ENCODE data around the gene PRKACG. TPM values are rescaled to one million over a fixed set of nuclear protein-coding genes. Genes with fewer than 3 reads are reported as not detected.

The PRKACG gene
- total and polyA plus RNA-seq, 7 experiments from 2014 or later, result not detected

DNA sequence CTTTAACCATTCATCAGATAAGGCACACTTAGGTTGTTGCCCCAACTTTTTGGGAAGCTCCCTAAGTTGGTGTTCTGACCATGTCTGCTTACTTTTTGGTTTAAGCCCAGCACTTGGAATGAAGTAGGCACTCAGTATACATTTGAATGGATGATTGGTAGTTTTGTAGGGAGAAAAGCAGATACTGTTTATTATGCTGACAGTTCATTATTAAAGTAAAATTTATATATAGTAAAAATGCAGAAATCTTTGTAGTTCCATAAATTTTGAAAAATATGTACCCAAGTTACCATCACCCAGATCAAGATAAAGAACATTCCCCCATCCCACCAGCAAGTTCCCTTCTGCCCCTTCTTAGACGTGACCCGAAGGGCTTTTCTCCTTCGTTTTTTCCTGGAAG, 35.4 kb downstream of the PRKACG start:
- Histone ChIP-seq H3K9me3 (ENCODE audit: control insufficient read depth in 2 of 3, low read length in 3 of 3) (no peaks in the 10 kb centered on the region), H3K4me3 (ENCODE audit: low read length) (no peak overlapping the region), H3K27me3 (ENCODE audit: control insufficient read depth in 2 of 2, insufficient read depth in 2 of 2, low read length in 2 of 2) (no peaks in the 10 kb centered on the region), H3K27ac (ENCODE audit: low read depth, low read length) (no peak overlapping the region), H3K36me3 (ENCODE audit: control insufficient read depth in 2 of 3, insufficient read depth in 3 of 3, low read length in 3 of 3) (no peaks in the 10 kb centered on the region), H3K4me1 (ENCODE audit: control insufficient read depth in 2 of 2, insufficient read depth in 2 of 2, low read length in 2 of 2) (peaks cover 0 to 4% of the 10 kb centered on the region in 2 donors)
- DNase-seq (no peak), ATAC-seq (no peak)
- H3K27me3 Mint-ChIP-seq, result no peaks in the 10 kb centered on the region
- CTCF ChIA-PET, result interaction anchor here (1.3 kb wide), 1 partner anchor 173 kb away, joined by 3 read pairs; no protein-coding TSS in a partner anchor
- H3K9me3 Mint-ChIP-seq, result peaks cover 0 to 7% (median 0%) of the 10 kb centered on the region in 11 donors
- no peak overlapping the region for H3K4me3 Mint-ChIP-seq
- H3K27ac Mint-ChIP-seq, result no peak overlapping the region
- POLR2A ChIA-PET, result interaction anchor here (0.7 kb wide), 1 partner anchor 75 kb away, joined by 3 read pairs; no protein-coding TSS in a partner anchor
- peaks cover 8 to 74% (median 22%) of the 10 kb centered on the region in 7 donors for H3K4me1 Mint-ChIP-seq
- intact Hi-C loops (cut with micrococcal nuclease), result loop anchor here in 1 of 2 donors (5.0 kb wide), 1 partner anchor 49 kb away; no protein-coding TSS in a partner anchor
- peaks cover 0 to 4% (median 0%) of the 10 kb centered on the region in 5 donors for H3K36me3 Mint-ChIP-seq

DNA sequence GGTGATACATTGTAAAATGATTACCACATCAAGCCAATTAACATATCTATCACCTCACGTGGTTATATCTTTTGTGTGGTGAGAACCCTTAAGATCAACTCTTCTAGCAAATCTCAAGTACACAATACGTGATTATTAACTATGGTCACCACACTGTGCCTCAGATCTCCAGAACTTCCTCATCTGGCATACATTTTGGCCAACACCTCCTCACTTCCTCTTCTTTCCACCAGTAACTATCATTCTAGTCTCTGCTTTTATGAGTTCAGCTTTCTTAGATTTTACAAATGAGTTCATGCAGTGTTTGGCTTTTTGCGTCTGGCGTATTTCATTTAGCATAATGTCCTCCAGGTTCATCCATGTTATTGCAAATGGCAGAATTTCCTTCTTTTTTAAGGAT, 35.8 kb downstream of the PRKACG start:
- ATAC-seq, result peak; percentile 70
- Mint-ChIP-seq H3K9me3 (peaks cover 0 to 7% (median 0%) of the 10 kb centered on the region in 11 donors), H3K4me3 (no peak overlapping the region), H3K4me1 (peaks cover 8 to 70% (median 22%) of the 10 kb centered on the region in 7 donors), H3K27me3 (no peaks in the 10 kb centered on the region), H3K27ac (no peak overlapping the region), H3K36me3 (peaks cover 0 to 4% (median 0%) of the 10 kb centered on the region in 5 donors)
- Histone ChIP-seq H3K27me3 (ENCODE audit: control insufficient read depth in 2 of 2, insufficient read depth in 2 of 2, low read length in 2 of 2) (no peaks in the 10 kb centered on the region), H3K4me1 (ENCODE audit: control insufficient read depth in 2 of 2, insufficient read depth in 2 of 2, low read length in 2 of 2) (peaks cover 0 to 4% of the 10 kb centered on the region in 2 donors), H3K27ac (ENCODE audit: low read depth, low read length) (no peak overlapping the region), H3K36me3 (ENCODE audit: control insufficient read depth in 2 of 3, insufficient read depth in 3 of 3, low read length in 3 of 3) (no peaks in the 10 kb centered on the region), H3K4me3 (ENCODE audit: low read length) (no peak overlapping the region), H3K9me3 (ENCODE audit: control insufficient read depth in 2 of 3, low read length in 3 of 3) (no peaks in the 10 kb centered on the region)
- ChIA-PET CTCF (no interaction called here), POLR2A (no interaction called here)
- intact Hi-C loops (cut with micrococcal nuclease), result loop anchor here in 1 of 2 donors (5.0 kb wide), 1 partner anchor 49 kb away; no protein-coding TSS in a partner anchor
- no peak for DNase-seq

DNA sequence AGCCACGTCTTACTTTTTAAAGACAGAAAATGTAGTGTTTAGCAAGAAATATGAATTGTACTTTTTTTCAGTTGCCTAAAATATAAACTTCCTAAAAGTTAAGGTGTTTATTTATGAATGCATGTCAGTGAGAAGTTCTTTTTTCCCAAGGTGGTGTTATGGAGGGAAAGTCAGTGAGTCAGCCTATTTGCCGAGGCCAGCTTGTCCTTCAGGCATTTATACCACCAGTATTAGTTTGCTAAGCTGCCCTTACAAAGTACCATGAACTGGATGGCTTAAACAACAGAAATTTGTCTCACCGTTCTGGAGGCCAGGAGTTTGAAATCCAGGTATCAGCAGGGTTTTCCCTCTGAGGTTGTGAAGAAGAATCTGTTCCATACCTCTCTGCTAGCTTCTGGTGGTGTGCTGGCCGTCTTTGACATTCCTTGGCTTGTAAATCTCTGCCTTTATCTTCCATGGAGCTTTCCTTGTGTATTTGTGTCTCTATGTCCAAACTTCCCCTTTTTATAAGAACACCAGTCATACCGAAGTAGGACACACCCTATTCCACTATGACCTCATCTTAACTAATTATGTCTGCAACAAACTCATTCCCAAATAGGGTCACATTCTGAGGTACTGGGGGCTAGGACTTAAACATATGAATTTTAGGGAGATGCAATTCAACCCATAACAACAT, 38.4 kb downstream of the PRKACG start:
- Histone ChIP-seq H3K4me1 (ENCODE audit: control insufficient read depth in 2 of 2, insufficient read depth in 2 of 2, low read length in 2 of 2) (peaks cover 0 to 4% of the 10 kb centered on the region in 2 donors), H3K36me3 (ENCODE audit: control insufficient read depth in 2 of 3, insufficient read depth in 3 of 3, low read length in 3 of 3) (no peaks in the 10 kb centered on the region), H3K27me3 (ENCODE audit: control insufficient read depth in 2 of 2, insufficient read depth in 2 of 2, low read length in 2 of 2) (no peaks in the 10 kb centered on the region), H3K27ac (ENCODE audit: low read depth, low read length) (no peak overlapping the region), H3K9me3 (ENCODE audit: control insufficient read depth in 2 of 3, low read length in 3 of 3) (no peaks in the 10 kb centered on the region), H3K4me3 (ENCODE audit: low read length) (no peak overlapping the region)
- H3K4me3 Mint-ChIP-seq, result peak overlapping the region in 1 of 10 donors; percentile 56
- peak overlapping the region in 1 of 9 donors; percentile 69 for H3K27ac Mint-ChIP-seq
- H3K4me1 Mint-ChIP-seq, result peaks cover 8 to 60% (median 18%) of the 10 kb centered on the region in 7 donors
- ChIA-PET CTCF (no interaction called here), POLR2A (no interaction called here)
- peaks cover 0 to 14% (median 0%) of the 10 kb centered on the region in 5 donors for H3K36me3 Mint-ChIP-seq
- ATAC-seq (peak; percentile 65), DNase-seq (no peak)
- peaks cover 0 to 12% (median 0%) of the 10 kb centered on the region in 11 donors for H3K9me3 Mint-ChIP-seq
- intact Hi-C loops (cut with micrococcal nuclease), result loop anchor here in 1 of 2 donors (5.0 kb wide), 1 partner anchor 52 kb away; no protein-coding TSS in a partner anchor
- no peaks in the 10 kb centered on the region for H3K27me3 Mint-ChIP-seq

DNA sequence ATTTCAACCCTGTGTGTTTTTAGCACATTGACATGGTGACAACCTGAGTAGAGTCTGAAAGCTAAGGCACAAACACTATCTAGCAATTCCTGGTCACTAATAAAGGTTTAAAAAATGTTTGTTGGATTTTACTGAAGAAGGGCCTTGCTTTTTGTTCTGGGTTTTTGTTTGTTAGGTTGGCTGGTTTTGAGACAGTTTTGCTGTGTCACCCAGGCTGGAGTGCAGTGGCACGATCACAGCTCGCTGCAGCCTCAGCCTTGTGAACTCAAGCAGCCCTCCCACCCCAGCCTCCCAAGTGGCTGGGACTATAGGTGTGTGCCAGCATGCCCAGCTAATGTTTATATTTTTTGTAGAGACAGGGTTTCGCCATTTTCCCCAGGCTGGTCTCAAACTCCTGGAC, 39.0 kb downstream of the PRKACG start:
- Mint-ChIP-seq H3K36me3 (peaks cover 0 to 16% (median 0%) of the 10 kb centered on the region in 5 donors), H3K27me3 (no peaks in the 10 kb centered on the region), H3K4me3 (peak overlapping the region in 1 of 10 donors; percentile 54), H3K9me3 (peaks cover 0 to 14% (median 0%) of the 10 kb centered on the region in 11 donors), H3K27ac (peak overlapping the region in 1 of 9 donors; percentile 80), H3K4me1 (peaks cover 6 to 55% (median 16%) of the 10 kb centered on the region in 7 donors)
- ATAC-seq, result no peak
- POLR2A ChIA-PET, result no interaction called here
- CTCF ChIA-PET, result interaction anchor here (1.0 kb wide), 1 partner anchor 26 kb away, joined by 3 read pairs; no protein-coding TSS in a partner anchor
- Histone ChIP-seq H3K4me1 (ENCODE audit: control insufficient read depth in 2 of 2, insufficient read depth in 2 of 2, low read length in 2 of 2) (peaks cover 0 to 4% of the 10 kb centered on the region in 2 donors), H3K4me3 (ENCODE audit: low read length) (no peak overlapping the region), H3K27me3 (ENCODE audit: control insufficient read depth in 2 of 2, insufficient read depth in 2 of 2, low read length in 2 of 2) (no peaks in the 10 kb centered on the region), H3K36me3 (ENCODE audit: control insufficient read depth in 2 of 3, insufficient read depth in 3 of 3, low read length in 3 of 3) (no peaks in the 10 kb centered on the region), H3K9me3 (ENCODE audit: control insufficient read depth in 2 of 3, low read length in 3 of 3) (no peaks in the 10 kb centered on the region), H3K27ac (ENCODE audit: low read depth, low read length) (no peak overlapping the region)
- no peak for DNase-seq
- intact Hi-C loops (cut with micrococcal nuclease), result loop anchor here in 1 of 2 donors (1.0 to 5.0 kb wide), 2 partner anchors 24 to 52 kb away; no protein-coding TSS in a partner anchor

DNA sequence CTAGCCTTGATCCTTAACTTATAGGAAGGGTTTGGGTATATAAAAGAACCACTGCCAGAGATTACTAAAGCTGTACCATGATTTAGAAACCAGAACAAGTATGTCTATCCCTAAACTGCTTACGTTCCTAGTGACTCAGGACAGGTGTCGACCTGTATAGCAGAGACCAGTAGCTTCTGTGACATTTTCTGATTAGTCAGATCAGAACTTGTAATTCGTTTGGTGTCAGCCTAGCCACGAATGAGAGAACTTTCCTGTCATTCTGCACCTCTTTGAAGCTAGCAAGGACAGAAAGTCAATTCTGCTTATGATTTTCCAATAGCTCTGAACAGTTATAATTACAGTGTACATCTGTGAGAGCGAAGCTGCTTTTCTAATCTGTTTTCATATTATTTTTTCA, 39.5 kb downstream of the PRKACG start:
- H3K4me1 Mint-ChIP-seq, result peaks cover 2 to 50% (median 11%) of the 10 kb centered on the region in 7 donors
- CTCF ChIA-PET, result interaction anchor here (0.8 to 1.0 kb wide), 2 partner anchors 25 to 385 kb away, joined by 3 read pairs; no protein-coding TSS in a partner anchor
- Histone ChIP-seq H3K9me3 (ENCODE audit: control insufficient read depth in 2 of 3, low read length in 3 of 3) (no peaks in the 10 kb centered on the region), H3K4me1 (ENCODE audit: control insufficient read depth in 2 of 2, insufficient read depth in 2 of 2, low read length in 2 of 2) (peaks cover 0 to 4% of the 10 kb centered on the region in 2 donors), H3K27me3 (ENCODE audit: control insufficient read depth in 2 of 2, insufficient read depth in 2 of 2, low read length in 2 of 2) (no peaks in the 10 kb centered on the region), H3K4me3 (ENCODE audit: low read length) (no peak overlapping the region), H3K27ac (ENCODE audit: low read depth, low read length) (no peak overlapping the region), H3K36me3 (ENCODE audit: control insufficient read depth in 2 of 3, insufficient read depth in 3 of 3, low read length in 3 of 3) (no peaks in the 10 kb centered on the region)
- H3K27me3 Mint-ChIP-seq, result no peaks in the 10 kb centered on the region
- peaks cover 0 to 14% (median 0%) of the 10 kb centered on the region in 11 donors for H3K9me3 Mint-ChIP-seq
- POLR2A ChIA-PET, result no interaction called here
- ATAC-seq (no peak), DNase-seq (no peak)
- intact Hi-C loops (cut with micrococcal nuclease), result loop anchor here in 1 of 2 donors (1.0 kb wide), 1 partner anchor 25 kb away; no protein-coding TSS in a partner anchor
- peaks cover 0 to 16% (median 0%) of the 10 kb centered on the region in 5 donors for H3K36me3 Mint-ChIP-seq
- H3K4me3 Mint-ChIP-seq, result peak overlapping the region in 1 of 10 donors; percentile 54
- H3K27ac Mint-ChIP-seq, result peak overlapping the region in 2 of 9 donors; percentile 60 to 80

DNA sequence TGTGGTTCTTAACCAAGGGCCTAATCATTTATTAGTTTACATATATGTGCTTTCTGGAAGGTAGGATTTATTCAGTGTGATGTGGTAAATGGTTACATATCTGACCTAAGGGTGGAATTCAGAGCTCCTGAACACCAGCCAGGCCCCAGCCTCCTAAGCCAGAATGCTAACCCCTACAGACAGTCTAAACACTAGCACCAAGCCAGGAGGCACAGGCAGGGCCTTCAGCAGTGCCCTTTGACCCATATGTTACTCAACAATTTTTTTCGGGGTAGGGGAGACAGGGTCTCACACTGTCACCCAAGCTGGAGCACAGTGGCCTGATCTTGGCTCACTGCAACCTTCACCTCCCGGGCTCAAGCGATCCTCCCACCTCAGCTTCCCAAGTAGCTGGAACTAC, 40.3 kb downstream of the PRKACG start:
- ATAC-seq, result no peak
- ChIA-PET CTCF (interaction anchor here (0.8 to 0.9 kb wide), 2 partner anchors 64 to 384 kb away, joined by 3 read pairs; no protein-coding TSS in a partner anchor), POLR2A (interaction anchor here (1.0 kb wide), 1 partner anchor 10 kb away, joined by 3 read pairs; no protein-coding TSS in a partner anchor)
- Mint-ChIP-seq H3K36me3 (peaks cover 0 to 16% (median 0%) of the 10 kb centered on the region in 5 donors), H3K4me1 (peaks cover 0 to 42% (median 6%) of the 10 kb centered on the region in 7 donors), H3K9me3 (peaks cover 0 to 14% (median 0%) of the 10 kb centered on the region in 11 donors), H3K27ac (peak overlapping the region in 3 of 9 donors; percentile 56 to 80 (median 60)), H3K27me3 (no peaks in the 10 kb centered on the region), H3K4me3 (no peak overlapping the region)
- Histone ChIP-seq H3K36me3 (ENCODE audit: control insufficient read depth in 2 of 3, insufficient read depth in 3 of 3, low read length in 3 of 3) (no peaks in the 10 kb centered on the region), H3K27me3 (ENCODE audit: control insufficient read depth in 2 of 2, insufficient read depth in 2 of 2, low read length in 2 of 2) (no peaks in the 10 kb centered on the region), H3K4me3 (ENCODE audit: low read length) (no peak overlapping the region), H3K9me3 (ENCODE audit: control insufficient read depth in 2 of 3, low read length in 3 of 3) (no peaks in the 10 kb centered on the region), H3K4me1 (ENCODE audit: control insufficient read depth in 2 of 2, insufficient read depth in 2 of 2, low read length in 2 of 2) (peaks cover 0 to 4% of the 10 kb centered on the region in 2 donors), H3K27ac (ENCODE audit: low read depth, low read length) (no peak overlapping the region)
- DNase-seq, result no peak
- intact Hi-C loops (cut with micrococcal nuclease), result loop anchor here in 1 of 2 donors (1.0 kb wide), 1 partner anchor 26 kb away; no protein-coding TSS in a partner anchor

Data from naive thymus-derived CD4-positive, alpha-beta T cell (primary cell).